GM12878 (cell line): ENCODE results near the gene DCTN2. TPM values are rescaled to one million over a fixed set of nuclear protein-coding genes. Genes with fewer than 3 reads are reported as not detected.

Experiments
- ATAC-seq: fragments of 200-7000 bp; cut with Tn5 transposase; 3 replicates; pipeline ENCODE4 v1.9.1; 2020; ENCODE audit warnings: mild to moderate bottlenecking, moderate library complexity
- BruUV-seq: library from RNA; stranded (reverse); fragments of 400-500 nt; replicated peaks from 2 replicates; lab custom pipeline; 2021; lab: Mats Ljungman, UMichigan
- CTCF ChIA-PET: fragments of 300-600 bp; sonication (Branson Sonifier 250); formaldehyde crosslinking; extraction: SDS; loops from one replicate; lab custom pipeline; 2021; ENCODE audit warnings: inconsistent platforms; lab: Yijun Ruan, JAX
- POLR2A ChIA-PET: fragments of 350-600 bp; formaldehyde crosslinking; extraction: SDS; loops from one replicate; lab custom pipeline; 2021; ENCODE audit warnings: inconsistent platforms; lab: Charles Lee
- RAD21 ChIA-PET: fragments of 300-600 bp; sonication (Branson Sonifier 250); formaldehyde crosslinking; loops from one replicate; lab custom pipeline; 2023; ENCODE audit warnings: antibody characterized with exemption; ENCODE audit not compliant: unreplicated experiment; lab: Charles Lee
- SMC1A ChIA-PET: fragments of 300-600 bp; sonication (Branson Sonifier 250); formaldehyde crosslinking; loops from one replicate; lab custom pipeline; 2023; ENCODE audit not compliant: unreplicated experiment, uncharacterized antibody; lab: Charles Lee
- DNase-seq: peaks from one replicate; pipeline ENCODE4 v3.0.0-alpha.2; 2011; ENCODE audit warnings: low read depth, low spot score
- FAIRE-seq: peaks from 3 replicates; lab custom pipeline; 2011; peaks lifted over from hg19 to GRCh38; lab: Jason Lieb, UNC
- H2AFZ ChIP-seq: 2 replicates; pipeline ENCODE4 v1.6.0; 2011; ENCODE audit warnings: low read depth, low read length, control low read depth; ENCODE audit not compliant: control insufficient read depth
- H3K27ac ChIP-seq: 2 replicates; pipeline ENCODE4 v1.5.1; 2011; ENCODE audit warnings: control low read depth; ENCODE audit not compliant: control insufficient read depth, insufficient read depth
- H3K27me3 ChIP-seq, 2 experiments: replicated peaks in 1 of 2; 2 replicates each; pipeline versions ENCODE4 v1.6.0 to v1.6.1; 2011; ENCODE audit warnings: low read length in 1 of 2; ENCODE audit not compliant: control insufficient read depth in 2 of 2, insufficient read depth in 2 of 2
- H3K36me3 ChIP-seq, 2 experiments: 2 replicates each; pipeline ENCODE4 v1.5.1; 2011; ENCODE audit warnings: low read length in 1 of 2; ENCODE audit not compliant: control insufficient read depth in 2 of 2, insufficient read depth in 2 of 2
- H3K4me1 ChIP-seq: 2 replicates; pipeline ENCODE4 v1.6.1; 2011; ENCODE audit warnings: mild to moderate bottlenecking, low read length, moderate library complexity, mixed read lengths; ENCODE audit not compliant: control insufficient read depth, insufficient read depth
- H3K4me2 ChIP-seq: 2 replicates; pipeline ENCODE4 v1.6.0; 2011; ENCODE audit warnings: control low read depth; ENCODE audit not compliant: control insufficient read depth, insufficient read depth
- H3K4me3 ChIP-seq: fragments of 200-600 bp; sonication (generic); 2 replicates; pipeline ENCODE4 v1.5.1; 2016
- H3K79me2 ChIP-seq: 2 replicates; pipeline ENCODE4 v1.6.0; 2011; ENCODE audit warnings: low read length; ENCODE audit not compliant: control insufficient read depth, insufficient read depth
- H3K9ac ChIP-seq: 2 replicates; pipeline ENCODE4 v1.8.0; 2011; ENCODE audit warnings: low read length, control low read depth, mixed read lengths; ENCODE audit not compliant: control insufficient read depth, insufficient read depth
- H3K9me3 ChIP-seq: replicated peaks from 3 replicates; pipeline ENCODE4 v1.5.1; 2011; ENCODE audit warnings: mild to moderate bottlenecking, low read length; ENCODE audit not compliant: control insufficient read depth, insufficient read depth
- H4K20me1 ChIP-seq: 2 replicates; pipeline ENCODE4 v1.6.0; 2011; ENCODE audit not compliant: control insufficient read depth, insufficient read depth
- CUX1 ChIP-seq: IDR thresholded peaks from 2 replicates; pipeline ENCODE4 v1.6.1; 2012; ENCODE audit warnings: improper control_type of control experiment, low read depth, low read length; ENCODE audit not compliant: insufficient replicate concordance
- ESRRA ChIP-seq: IDR thresholded peaks from 2 replicates; pipeline ENCODE4 v1.6.1; 2012; ENCODE audit warnings: mild to moderate bottlenecking, low read length, improper control_type of control experiment
- MYC ChIP-seq: IDR thresholded peaks from 2 replicates; pipeline ENCODE4 v1.6.1; 2011; ENCODE audit warnings: mild to moderate bottlenecking, low read length, moderate library complexity, inconsistent platforms; ENCODE audit not compliant: insufficient read depth, insufficient replicate concordance, insufficient read length, severe bottlenecking
- USF2 ChIP-seq: IDR thresholded peaks from 2 replicates; pipeline ENCODE4 v1.6.1; 2011; ENCODE audit warnings: low read depth, low read length, improper control_type of control experiment, borderline replicate concordance
- WGBS: methylation state at CpG from one replicate; pipeline ENCODE4 v1.1.6; 2016; ENCODE audit warnings: low lambda C conversion rate; ENCODE audit not compliant: insufficient replicate concordance, insufficient coverage; ENCODE audit errors: missing lambda C conversion rate; 5-methylcytosine and 5-hydroxymethylcytosine counted together
- in situ Hi-C: fragments of 300-500 bp; cut with MboI; formaldehyde crosslinking; loops from 9 replicates; pipeline ENCODE4 v1.14.3; 2018; ENCODE audit warnings: mixed read lengths
- intact Hi-C: fragments of 100-400 bp; cut with micrococcal nuclease; formaldehyde crosslinking; loops from one replicate; pipeline ENCODE4 v1.14.2; 2022; ENCODE audit not compliant: unreplicated experiment
- polyA plus RNA-seq, 11 experiments: library from polyadenylated mRNA; depleted of rRNA in 4 of 11; unstranded in 6 of 11; stranded (reverse) in 5 of 11; fragments of >200 nt; fragmentation: Nextera tagmentation in 4 of 11; fragmentation: Illumina TruSeq in 1 of 11; extraction: Ambion mirVana in 4 of 11; extraction: Trizol in 1 of 11; gene quantifications; 1 replicate in 1 of 11; 2 replicates in 10 of 11; pipeline versions ENCODE4 v1.2.1 to v1.2.3, GENCODE V29; 2011 to 2016; ENCODE audit warnings: inconsistent platforms in 2 of 11, missing spikeins in 2 of 11, low read depth in 1 of 11
- total RNA-seq, 4 experiments: library from RNA; depleted of rRNA in 3 of 4; stranded (reverse); fragments of >200 nt in 3 of 4; fragmentation: Illumina TruSeq in 1 of 4; extraction: Trizol in 1 of 4; gene quantifications; 2 replicates each; pipeline versions ENCODE4 v1.2.1 to v1.2.3, GENCODE V29; 2013 to 2021

The DCTN2 gene
- total and polyA plus RNA-seq, 10 of the 15 experiments (the other 5 are each of a cell fraction or from before 2014, with no cell fraction given): 32.3 to 171 (median 100) TPM

GRCh38 chr12:57543581-57543980 is 3.4 kb downstream of the DCTN2 start (continued):
- no peak for TF ChIP-seq CUX1
- TF ChIP-seq ESRRA: no peak

- BruUV-seq: no TSS peak
- in situ Hi-C loops: no loop called here
- ChIA-PET CTCF (no interaction called here), SMC1A (no interaction called here), RAD21 (no interaction called here), POLR2A (no interaction called here)
- ATAC-seq (no peak), FAIRE-seq (no peak), DNase-seq (no peak)
- Histone ChIP-seq H3K4me2 (no peak overlapping the region), H3K4me1 (peaks cover 6% of the 10 kb centered on the region; the same call in 1 of the 2 replicates), H3K9me3 (no peaks in the 10 kb centered on the region), H3K27me3 (no peaks in the 10 kb centered on the region), H3K79me2 (peaks cover 16% of the 10 kb centered on the region), H3K9ac (no peak overlapping the region), H2AFZ (no peak overlapping the region), H4K20me1 (no peaks in the 10 kb centered on the region), H3K4me3 (no peak overlapping the region), H3K36me3 (no peaks in the 10 kb centered on the region), H3K27ac (no peak overlapping the region)
- intact Hi-C loops: no loop called here
- TF ChIP-seq MYC (no peak), USF2 (no peak)
- 71% methylated on average over 2 of the region's 2 CpGs for WGBS
Measured at GRCh38 chr12:57541717-57542116, 5.3 kb downstream of the DCTN2 start.
